Measurements from ENCODE around the gene CMYA5. TPM values are rescaled to one million over a fixed set of nuclear protein-coding genes. Genes with fewer than 3 reads are reported as not detected.
"Not testable (repeated sequence)": the region's sequence is repeated elsewhere in the genome, so short reads cannot be mapped to it uniquely, and the experiment has no call there.

The CMYA5 gene
- total and polyA plus RNA-seq, 4 donors, result 1.3 to 2.9 (median 2.0) TPM

DNA sequence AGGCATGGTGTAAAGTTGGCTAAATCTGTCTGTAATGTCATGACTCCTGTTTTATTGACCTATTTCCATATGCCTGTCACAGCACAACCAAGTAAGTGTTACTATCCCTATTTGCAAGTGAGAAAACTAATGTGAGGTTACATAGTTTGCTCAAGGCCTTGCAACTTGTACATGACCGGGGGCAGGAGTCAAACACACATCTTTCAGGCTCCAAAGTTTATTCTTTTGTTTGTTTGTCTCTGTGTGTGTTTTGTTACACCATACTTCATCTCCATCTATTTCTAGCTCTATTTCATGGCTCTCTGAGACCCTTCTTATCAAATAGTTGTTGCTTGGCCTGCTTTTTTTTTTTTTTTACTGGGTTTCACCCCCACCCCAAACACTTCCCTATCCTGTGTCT is 70.2 kb downstream of the CMYA5 start (continued):
- no peak for TF ChIP-seq ZBTB33 (IDR thresholded peaks at IDR 0.05)
- peak; percentile 70 for TF ChIP-seq YY1 (IDR thresholded peaks at IDR 0.05)
- TF ChIP-seq NR2F2 (IDR thresholded peaks at IDR 0.05), result no peak
- TF ChIP-seq RXRA (IDR thresholded peaks at IDR 0.05), result peak; percentile 90 to 93
- TF ChIP-seq FOXA2 (IDR thresholded peaks at IDR 0.05), result peak; percentile 61
- peak; percentile 50 for TF ChIP-seq FOXA1 (IDR thresholded peaks at IDR 0.05)
- no peak for TF ChIP-seq TAF1 (conservative IDR thresholded peaks at IDR 0.05)
- peak; percentile 97 to 98 for TF ChIP-seq HNF4A (conservative IDR thresholded peaks at IDR 0.05)

GRCh38 chr5:79762929-79763328 is 73.3 kb downstream of the CMYA5 start:
- Histone ChIP-seq H3K27ac (ENCODE audit: low read depth in 1 of 2, low read length in 2 of 2) (no peak overlapping the region), H3K27me3 (ENCODE audit: control insufficient read depth in 4 of 4, insufficient read depth in 4 of 4, low read length in 3 of 4) (no peaks in the 10 kb centered on the region), H3K36me3 (ENCODE audit: control insufficient read depth in 4 of 4, insufficient read depth in 3 of 4, low read depth in 1 of 4, low read length in 3 of 4) (no peaks in the 10 kb centered on the region), H3K9me3 (ENCODE audit: control insufficient read depth in 4 of 4, low read length in 3 of 4) (no peaks in the 10 kb centered on the region), H3K4me3 (ENCODE audit: low read depth in 1 of 3, low read length in 3 of 3) (no peak overlapping the region), H3K9ac (ENCODE audit: low read depth in 1 of 2, low read length in 2 of 2) (no peak overlapping the region), H3K4me1 (ENCODE audit: control insufficient read depth in 4 of 4, insufficient read depth in 4 of 4, low read length in 3 of 4) (peaks cover 1 to 23% (median 18%) of the 10 kb centered on the region in 4 donors)
- DNase-seq (ENCODE audit: low spot score), result no peak
- WGBS, result 87% methylated on average over 10 of the region's 10 CpGs
- no peak for TF ChIP-seq EGR1 (IDR thresholded peaks at IDR 0.05; ENCODE audit: low read depth in 2 of 2)
- no peak for TF ChIP-seq YY1 (IDR thresholded peaks at IDR 0.05)

GRCh38 chr5:79764147-79764546 is 74.5 kb downstream of the CMYA5 start:
- WGBS, result 96% methylated on average over 3 of the region's 3 CpGs
- not testable (repeated sequence) for H3K27ac ChIP-seq (ENCODE audit: low read depth in 1 of 2, low read length in 2 of 2)

DNA sequence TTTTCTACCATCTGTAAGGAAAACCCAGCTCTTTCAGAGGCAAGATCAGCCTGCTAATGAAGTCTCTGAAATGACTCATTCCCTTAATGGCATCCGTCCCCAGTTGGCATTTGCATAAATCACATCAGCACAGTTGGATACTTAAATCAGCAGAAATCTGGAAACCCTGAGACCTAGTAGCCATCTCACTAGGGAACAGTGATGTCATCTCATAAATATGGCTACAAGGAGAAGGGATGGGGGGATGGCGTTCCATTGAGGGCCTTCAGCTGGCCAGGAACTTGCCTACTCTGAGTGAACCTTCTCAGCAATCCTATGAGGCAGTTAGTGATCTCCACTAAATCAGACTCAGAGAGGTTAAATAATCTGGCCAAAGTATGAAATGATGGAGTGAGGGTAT is 81.8 kb downstream of the CMYA5 start:
- Histone ChIP-seq H3K4me1 (ENCODE audit: control insufficient read depth in 4 of 4, insufficient read depth in 4 of 4, low read length in 3 of 4) (peaks cover 1 to 22% (median 10%) of the 10 kb centered on the region in 4 donors), H3K36me3 (ENCODE audit: control insufficient read depth in 4 of 4, insufficient read depth in 3 of 4, low read depth in 1 of 4, low read length in 3 of 4) (no peaks in the 10 kb centered on the region), H3K9ac (ENCODE audit: low read depth in 1 of 2, low read length in 2 of 2) (no peak overlapping the region), H3K9me3 (ENCODE audit: control insufficient read depth in 4 of 4, low read length in 3 of 4) (no peaks in the 10 kb centered on the region), H3K4me3 (ENCODE audit: low read depth in 1 of 3, low read length in 3 of 3) (no peak overlapping the region), H3K27me3 (ENCODE audit: control insufficient read depth in 4 of 4, insufficient read depth in 4 of 4, low read length in 3 of 4) (no peaks in the 10 kb centered on the region), H3K27ac (ENCODE audit: low read depth in 1 of 2, low read length in 2 of 2) (no peak overlapping the region)
- no peak for DNase-seq (ENCODE audit: low spot score)
- TF ChIP-seq YY1 (IDR thresholded peaks at IDR 0.05) (no peak), RXRA (IDR thresholded peaks at IDR 0.05) (no peak), FOXA1 (IDR thresholded peaks at IDR 0.05) (no peak), REST (IDR thresholded peaks at IDR 0.05) (no peak), HNF4A (conservative IDR thresholded peaks at IDR 0.05) (no peak)
- WGBS, result 90% methylated on average over 2 of the region's 2 CpGs

More at GRCh38 chr5:79764147-79764546, 74.5 kb downstream of the CMYA5 start:
- not testable (repeated sequence) for H3K9ac ChIP-seq (ENCODE audit: low read depth in 1 of 2, low read length in 2 of 2); H3K4me3 ChIP-seq (ENCODE audit: low read depth in 1 of 3, low read length in 3 of 3); DNase-seq (ENCODE audit: low spot score); H3K27me3 ChIP-seq (ENCODE audit: control insufficient read depth in 4 of 4, insufficient read depth in 4 of 4, low read length in 3 of 4); H3K9me3 ChIP-seq (ENCODE audit: control insufficient read depth in 4 of 4, low read length in 3 of 4); H3K36me3 ChIP-seq (ENCODE audit: control insufficient read depth in 4 of 4, insufficient read depth in 3 of 4, low read depth in 1 of 4, low read length in 3 of 4)
- peaks cover 0 to 17% (median 12%) of the 10 kb centered on the region in 4 donors for H3K4me1 ChIP-seq (ENCODE audit: control insufficient read depth in 4 of 4, insufficient read depth in 4 of 4, low read length in 3 of 4)
